ENCODE results near the gene CYP2A7.
"Not testable (repeated sequence)": the region's sequence is repeated elsewhere in the genome, so short reads cannot be mapped to it uniquely, and the experiment has no call there.

The CYP2A7 gene

GRCh38 chr19:40842997-40843652 is 38.9 kb downstream of the CYP2A7 start:
- DNase-seq (ENCODE audit: low spot score): not testable (repeated sequence)

DNA sequence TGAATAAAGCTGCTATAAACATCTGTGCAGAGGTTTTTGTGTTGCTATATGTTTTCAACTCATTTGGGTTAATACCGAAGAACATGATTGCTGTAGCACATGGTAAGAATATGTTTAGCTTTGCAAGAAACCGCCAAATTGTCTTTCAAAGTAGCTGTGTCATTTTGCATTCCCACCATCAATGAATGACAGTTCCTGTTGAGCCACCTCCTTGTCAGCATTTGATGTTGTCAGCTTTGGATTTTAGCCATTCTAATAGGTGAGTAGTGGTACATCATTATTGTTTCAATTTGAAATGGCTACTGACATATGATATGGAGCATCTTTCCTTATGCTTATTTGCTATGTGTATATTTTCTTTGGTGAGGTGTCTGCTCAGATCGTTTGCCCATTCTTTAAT is 40.0 kb downstream of the CYP2A7 start:
- DNase-seq (ENCODE audit: low spot score): not testable (repeated sequence)

DNA sequence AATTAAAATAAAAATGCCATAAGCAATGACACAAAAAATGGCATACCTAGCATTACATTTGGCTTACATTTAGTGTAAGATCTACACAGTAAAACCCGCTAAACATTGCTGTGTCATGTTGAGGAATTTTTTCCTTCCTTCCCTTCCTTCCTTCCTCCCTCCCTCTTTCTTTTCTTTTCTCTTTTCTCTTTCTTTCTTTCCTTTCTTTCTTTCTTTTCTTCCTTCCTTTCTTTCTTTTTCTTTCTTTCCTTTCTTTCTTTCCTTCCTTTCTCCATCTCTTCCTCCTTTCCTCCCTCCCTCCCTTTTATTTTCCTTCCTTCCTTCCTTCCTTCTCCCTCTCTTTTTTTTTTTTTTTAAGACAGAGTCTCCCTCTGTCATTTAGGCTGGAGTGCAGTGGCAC is 43.6 kb downstream of the CYP2A7 start:
- not testable (repeated sequence) for DNase-seq (ENCODE audit: low spot score)

GRCh38 chr19:40836754-40837429 is 45.1 kb downstream of the CYP2A7 start:
- no peak for DNase-seq (ENCODE audit: low spot score)

- DNase-seq (ENCODE audit: low spot score): not testable (repeated sequence)
These were observed 48.1 kb downstream of the CYP2A7 start for GRCh38 chr19:40833728-40834533.

GRCh38 chr19:40832431-40832790 is 49.6 kb downstream of the CYP2A7 start:
- not testable (repeated sequence) for DNase-seq (ENCODE audit: low spot score)

GRCh38 chr19:40831502-40832430 is 50.3 kb downstream of the CYP2A7 start:
- DNase-seq (ENCODE audit: low spot score): peak; percentile 30

GRCh38 chr19:40830741-40831140 is 51.3 kb downstream of the CYP2A7 start:
- not testable (repeated sequence) for DNase-seq (ENCODE audit: low spot score)

- DNase-seq (ENCODE audit: low spot score): no peak
These were observed 52.8 kb downstream of the CYP2A7 start for GRCh38 chr19:40829205-40829604.

DNA sequence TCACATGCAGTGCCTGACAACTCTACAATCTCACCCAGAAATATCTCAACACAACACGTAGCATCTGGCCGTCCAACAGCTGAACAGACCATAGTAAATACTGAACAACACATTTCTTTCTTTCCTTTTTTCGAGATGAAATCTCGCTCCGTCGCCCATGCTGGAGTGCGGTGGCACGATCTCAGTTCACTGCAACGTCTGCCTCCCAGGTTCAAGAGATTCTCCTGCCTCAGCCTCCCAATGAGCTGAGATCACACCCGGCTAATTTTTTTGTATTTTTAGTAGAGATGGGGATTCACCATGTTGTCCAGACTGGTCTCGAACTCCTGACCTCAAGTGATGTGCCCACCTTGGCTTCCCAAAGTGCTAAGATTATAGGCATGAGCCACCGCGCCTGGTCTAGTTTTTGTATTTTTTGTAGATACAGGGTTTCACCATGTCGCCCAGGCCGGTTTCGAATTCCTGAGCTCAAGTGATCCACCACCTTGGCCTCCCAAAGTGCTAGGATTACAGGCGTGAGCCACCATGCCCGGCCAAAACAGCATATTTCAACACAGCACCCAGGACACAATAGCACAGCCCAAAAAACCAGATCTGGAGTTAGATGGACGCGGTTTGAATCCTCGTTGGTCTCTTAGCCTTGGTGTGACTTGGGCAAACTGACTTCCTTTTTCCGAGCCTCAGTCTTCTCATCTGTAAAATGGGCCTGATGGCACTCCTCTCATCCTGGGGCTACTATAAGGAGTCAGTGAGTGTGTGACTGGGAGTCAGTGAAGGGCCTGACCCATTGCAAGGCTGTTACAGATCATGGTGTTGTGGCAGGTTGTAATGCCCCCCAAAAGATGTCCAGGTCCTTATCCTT is 54.4 kb downstream of the CYP2A7 start:
- no peak for DNase-seq (ENCODE audit: low spot score)

GRCh38 chr19:40826699-40827385 is 55.2 kb downstream of the CYP2A7 start:
- not testable (repeated sequence) for DNase-seq (ENCODE audit: low spot score)

GRCh38 chr19:40826312-40826698 is 55.7 kb downstream of the CYP2A7 start:
- DNase-seq (ENCODE audit: low spot score): not testable (repeated sequence)

- not testable (repeated sequence) for DNase-seq (ENCODE audit: low spot score)
These were observed 56.5 kb downstream of the CYP2A7 start for GRCh38 chr19:40825460-40826095.
